T-cell (primary cell): ENCODE measurements around the gene WNK1. TPM values are rescaled to one million over a fixed set of nuclear protein-coding genes. Genes with fewer than 3 reads are reported as not detected.

ENCODE experiments used
- ATAC-seq, 4 experiments: fragments of 200-7000 bp in 3 of 4; fragments of 150-1000 bp in 1 of 4; cut with Tn5 transposase; replicated peaks in 1 of 4; 1 replicate in 3 of 4; 2 replicates in 1 of 4; pipeline ENCODE4 v1.10.0; 2021; ENCODE audit warnings: moderate library complexity in 3 of 4, mild to moderate bottlenecking in 2 of 4, moderate number of reproducible peaks in 1 of 4
- CTCF ChIA-PET, 2 donors: fragments of 300-600 bp; sonication (Branson Sonifier 250); formaldehyde crosslinking; loops; one replicate each; lab custom pipeline; 2022; ENCODE audit warnings: antibody characterized with exemption in 2 of 2; lab: Charles Lee
- POLR2A ChIA-PET, 2 donors: fragments of 300-600 bp; sonication (Branson Sonifier 250); formaldehyde crosslinking; loops; one replicate each; lab custom pipeline; 2022; ENCODE audit warnings: antibody characterized with exemption in 2 of 2; lab: Charles Lee
- DNase-seq, 35 experiments: peaks; one replicate each; pipeline versions ENCODE4 v3.0.0 to v3.0.0-alpha.2; 2013 to 2023
- H3K27ac ChIP-seq: one replicate; pipeline ENCODE4 v1.5.1; 2013; ENCODE audit warnings: low read length
- H3K27me3 ChIP-seq, 2 experiments: replicated peaks in 1 of 2; 1 replicate in 1 of 2; 2 replicates in 1 of 2; pipeline versions ENCODE4 v1.6.1 to v1.7.0; 2013; ENCODE audit warnings: low read length in 1 of 2, mixed read lengths in 1 of 2; ENCODE audit not compliant: control insufficient read depth in 2 of 2, insufficient read depth in 2 of 2; ENCODE audit errors: extremely low read depth in 1 of 2
- H3K36me3 ChIP-seq, 2 donors: 1 replicate in 1 of 2; 2 replicates in 1 of 2; pipeline versions ENCODE4 v1.6.1 to v1.7.0; 2013; ENCODE audit warnings: low read length in 1 of 2; ENCODE audit not compliant: control insufficient read depth in 2 of 2, insufficient read depth in 1 of 2; ENCODE audit errors: extremely low read depth in 1 of 2
- H3K4me1 ChIP-seq, 2 experiments: 1 replicate in 1 of 2; 2 replicates in 1 of 2; pipeline versions ENCODE4 v1.6.1 to v1.7.0; 2013; ENCODE audit warnings: low read length in 2 of 2, mixed read lengths in 1 of 2; ENCODE audit not compliant: insufficient read depth in 2 of 2, control insufficient read depth in 1 of 2; ENCODE audit errors: extremely low read depth in 1 of 2
- H3K4me3 ChIP-seq, 2 donors: 1 replicate in 1 of 2; 2 replicates in 1 of 2; pipeline versions ENCODE4 v1.5.1 to v1.7.0; 2013; ENCODE audit warnings: mild to moderate bottlenecking in 2 of 2, low read length in 1 of 2, moderate library complexity in 1 of 2; ENCODE audit not compliant: control insufficient read depth in 1 of 2; ENCODE audit errors: extremely low read depth in 1 of 2
- H3K9me3 ChIP-seq: 2 replicates; pipeline ENCODE4 v1.7.0; 2013
- H3K27ac Mint-ChIP-seq, 2 donors: one replicate each; pipeline ENCODE4 v1.8.0; 2020 to 2021; ENCODE audit warnings: mild to moderate bottlenecking in 2 of 2, mixed read lengths in 2 of 2
- H3K27me3 Mint-ChIP-seq, 2 donors: one replicate each; pipeline ENCODE4 v1.8.0; 2021 to 2022; ENCODE audit warnings: mixed read lengths in 2 of 2
- H3K36me3 Mint-ChIP-seq: one replicate; pipeline ENCODE4 v1.8.0; 2021; ENCODE audit warnings: mixed read lengths
- H3K4me1 Mint-ChIP-seq, 3 donors: one replicate each; pipeline ENCODE4 v1.8.0; 2020 to 2022; ENCODE audit warnings: mixed read lengths in 3 of 3, mild to moderate bottlenecking in 1 of 3
- H3K4me3 Mint-ChIP-seq, 3 donors: one replicate each; pipeline ENCODE4 v1.8.0; 2020 to 2022; ENCODE audit warnings: mild to moderate bottlenecking in 3 of 3, mixed read lengths in 3 of 3, moderate library complexity in 3 of 3
- H3K9me3 Mint-ChIP-seq, 3 donors: one replicate each; pipeline ENCODE4 v1.8.0; 2020 to 2022; ENCODE audit warnings: mixed read lengths in 3 of 3
- WGBS: methylation state at CpG from one replicate; pipeline ENCODE4 v1.1.5; 2013; ENCODE audit warnings: missing lambda C conversion rate; ENCODE audit not compliant: insufficient coverage; 5-methylcytosine and 5-hydroxymethylcytosine counted together
- total RNA-seq, 35 experiments: library from RNA in 6 of 35; stranded (reverse) in 6 of 35; fragments of 120-200 nt in 1 of 35; gene quantifications; one replicate each; pipeline versions ENCODE4 v1.2.1 to v1.2.4 and lab custom pipeline; 2013 to 2026

The WNK1 gene
- total RNA-seq, 5 donors from 2014 or later (not counting 1 experiment from before 2014, with no cell fraction given), result 168 to 287 (median 179) TPM

GRCh38 chr12:737122-737739, 15.1 kb upstream of the WNK1 start:
- Histone ChIP-seq H3K9me3 (no peaks in the 10 kb centered on the region), H3K4me1 (no peaks in the 10 kb centered on the region), H3K36me3 (no peaks in the 10 kb centered on the region), H3K27ac (no peak overlapping the region), H3K4me3 (no peak overlapping the region), H3K27me3 (no peaks in the 10 kb centered on the region)
- DNase-seq (no peak), ATAC-seq (no peak)
- CTCF ChIA-PET, result interaction anchor here (0.6 to 1.8 kb wide), 2 partner anchors 10 to 176 kb away, joined by 3 to 7 read pairs; no protein-coding TSS in a partner anchor
- Mint-ChIP-seq H3K9me3 (no peaks in the 10 kb centered on the region), H3K27me3 (no peaks in the 10 kb centered on the region), H3K27ac (no peak overlapping the region), H3K4me1 (no peaks in the 10 kb centered on the region), H3K4me3 (no peak overlapping the region), H3K36me3 (no peaks in the 10 kb centered on the region)
- WGBS, result 90% methylated on average over 5 of the region's 10 CpGs
- POLR2A ChIA-PET, result interaction anchor here in 1 of 2 donors (0.6 kb wide), 1 partner anchor 75 kb away, joined by 3 read pairs; no protein-coding TSS in a partner anchor

GRCh38 chr12:738712-739111, 13.7 kb upstream of the WNK1 start:
- Mint-ChIP-seq H3K9me3 (no peaks in the 10 kb centered on the region), H3K4me3 (no peak overlapping the region), H3K27me3 (no peaks in the 10 kb centered on the region), H3K4me1 (peaks cover 5 to 7% (median 7%) of the 10 kb centered on the region in 3 donors), H3K36me3 (no peaks in the 10 kb centered on the region), H3K27ac (no peak overlapping the region)
- H3K9me3 ChIP-seq, result no peaks in the 10 kb centered on the region
- no peak for DNase-seq
- no peak overlapping the region for H3K4me3 ChIP-seq
- ChIA-PET CTCF (interaction anchor here (0.7 to 1.4 kb wide), 2 partner anchors 13 to 87 kb away, joined by 3 to 6 read pairs; partner anchors contain the start of gene WNK1 (in 1 of the 2)), POLR2A (interaction anchor here (0.5 to 0.9 kb wide), 3 partner anchors 70 to 544 kb away, joined by 3 to 11 read pairs (median 3); no protein-coding TSS in a partner anchor)
- no peaks in the 10 kb centered on the region for H3K36me3 ChIP-seq
- WGBS, result no CpG with 5 or more reads among the region's 2 CpGs
- no peaks in the 10 kb centered on the region for H3K27me3 ChIP-seq
- H3K27ac ChIP-seq, result no peak overlapping the region
- ATAC-seq, result no peak
- H3K4me1 ChIP-seq, result peaks cover 6% of the 10 kb centered on the region in 2 experiments

- Histone ChIP-seq H3K4me3 (no peak overlapping the region), H3K4me1 (peaks cover 7 to 9% of the 10 kb centered on the region in 2 experiments), H3K27ac (no peak overlapping the region), H3K27me3 (no peaks in the 10 kb centered on the region), H3K36me3 (no peaks in the 10 kb centered on the region), H3K9me3 (no peaks in the 10 kb centered on the region)
- CTCF ChIA-PET, result interaction anchor here (0.6 to 1.4 kb wide), 3 partner anchors 8 to 51 kb away, joined by 3 to 6 read pairs (median 4); partner anchors contain the start of gene WNK1 (in 1 of the 2)
- DNase-seq (no peak), ATAC-seq (no peak)
- H3K27ac Mint-ChIP-seq, result no peak overlapping the region
- no peak overlapping the region for H3K4me3 Mint-ChIP-seq
- H3K9me3 Mint-ChIP-seq, result no peaks in the 10 kb centered on the region
- no CpG with 5 or more reads among the region's 9 CpGs for WGBS
- no peaks in the 10 kb centered on the region for H3K36me3 Mint-ChIP-seq
- H3K27me3 Mint-ChIP-seq, result no peaks in the 10 kb centered on the region
- POLR2A ChIA-PET, result interaction anchor here (0.7 to 0.9 kb wide), 2 partner anchors 71 to 544 kb away, joined by 3 read pairs; no protein-coding TSS in a partner anchor
- H3K4me1 Mint-ChIP-seq, result peaks cover 10 to 13% (median 12%) of the 10 kb centered on the region in 3 donors
Observed at GRCh38 chr12:739349-739748, 13.0 kb upstream of the WNK1 start.

- H3K9me3 Mint-ChIP-seq, result no peaks in the 10 kb centered on the region
- no peak overlapping the region for H3K27ac Mint-ChIP-seq
- H3K9me3 ChIP-seq, result no peaks in the 10 kb centered on the region
Observed at GRCh38 chr12:740921-741320, 11.5 kb upstream of the WNK1 start.

GRCh38 chr12:749751-750270, 2.6 kb upstream of the WNK1 start:
- H3K36me3 ChIP-seq, result no peaks in the 10 kb centered on the region
- H3K27ac ChIP-seq, result peak overlapping the region; percentile 81
- CTCF ChIA-PET, result interaction anchor here (0.7 to 4.5 kb wide), 13 partner anchors 22 to 397 kb away, joined by 3 to 60 read pairs (median 11); partner anchors contain the start of gene RAD52 (in 1 of the 2)
- Mint-ChIP-seq H3K27me3 (no peaks in the 10 kb centered on the region), H3K4me3 (peak overlapping the region; percentile 47 to 65 (median 59)), H3K27ac (peak overlapping the region in 1 of 2 donors; percentile 91), H3K36me3 (no peaks in the 10 kb centered on the region), H3K9me3 (no peaks in the 10 kb centered on the region), H3K4me1 (peaks cover 8 to 20% (median 10%) of the 10 kb centered on the region in 3 donors)
- H3K4me1 ChIP-seq, result peaks cover 15 to 24% of the 10 kb centered on the region in 2 experiments
- H3K27me3 ChIP-seq, result no peaks in the 10 kb centered on the region
- no peak overlapping the region for H3K4me3 ChIP-seq
- no CpG with 5 or more reads among the region's 1 CpG for WGBS
- DNase-seq (no peak), ATAC-seq (no peak)
- POLR2A ChIA-PET, result interaction anchor here (0.5 to 3.3 kb wide), 7 partner anchors 18 to 83 kb away, joined by 3 to 27 read pairs (median 7); no protein-coding TSS in a partner anchor
- H3K9me3 ChIP-seq, result no peaks in the 10 kb centered on the region

More at GRCh38 chr12:740921-741320, 11.5 kb upstream of the WNK1 start:
- Mint-ChIP-seq H3K27me3 (no peaks in the 10 kb centered on the region), H3K36me3 (no peaks in the 10 kb centered on the region), H3K4me3 (no peak overlapping the region), H3K4me1 (peaks cover 10 to 13% (median 12%) of the 10 kb centered on the region in 3 donors)
- WGBS, result 100% methylated on average over 4 of the region's 6 CpGs
- Histone ChIP-seq H3K36me3 (no peaks in the 10 kb centered on the region), H3K4me3 (no peak overlapping the region), H3K4me1 (peaks cover 7 to 11% of the 10 kb centered on the region in 2 experiments), H3K27me3 (no peaks in the 10 kb centered on the region), H3K27ac (no peak overlapping the region)
- POLR2A ChIA-PET, result interaction anchor here in 1 of 2 donors (0.6 kb wide), 1 partner anchor 114 kb away, joined by 4 read pairs; no protein-coding TSS in a partner anchor
- CTCF ChIA-PET, result interaction anchor here in 1 of 2 donors (1.4 kb wide), 1 partner anchor 10 kb away, joined by 3 read pairs; no protein-coding TSS in a partner anchor
- DNase-seq (no peak), ATAC-seq (no peak)
